HepG2 (cell line): ENCODE results near the gene TGM6. TPM values are rescaled to one million over a fixed set of nuclear protein-coding genes. Genes with fewer than 3 reads are reported as not detected.

Source experiments
- EED ChIP-seq: sonication (generic); formaldehyde crosslinking; IDR thresholded peaks from 2 replicates; pipeline ENCODE4 v1.5.0; 2020; ENCODE audit warnings: mild to moderate bottlenecking, missing genetic modification reagents
- FOSL1 ChIP-seq: sonication (generic); formaldehyde crosslinking; IDR thresholded peaks from 2 replicates; pipeline ENCODE4 v1.9.0; 2021; ENCODE audit warnings: missing genetic modification reagents, borderline replicate concordance
- FOXJ3 ChIP-seq: sonication (generic); formaldehyde crosslinking; IDR thresholded peaks from 2 replicates; pipeline ENCODE4 v1.4.0; 2020; ENCODE audit warnings: missing genetic modification reagents, mild to moderate bottlenecking, borderline replicate concordance
- LRRFIP1 ChIP-seq: sonication (generic); formaldehyde crosslinking; conservative IDR thresholded peaks from 2 replicates; pipeline ENCODE4 v1.4.0; 2020; ENCODE audit warnings: missing genetic modification reagents
- MBNL3 ChIP-seq: fragments of 250-450 bp; sonication (Bioruptor Pico); conservative IDR thresholded peaks from 2 replicates; pipeline ENCODE4 v1.8.0; 2022; ENCODE audit warnings: mild to moderate bottlenecking, inconsistent platforms
- NAIF1 ChIP-seq: sonication (generic); formaldehyde crosslinking; IDR thresholded peaks from 2 replicates; pipeline ENCODE4 v1.5.0; 2020; ENCODE audit warnings: mild to moderate bottlenecking, missing genetic modification reagents, borderline replicate concordance
- NFYB ChIP-seq: sonication (generic); formaldehyde crosslinking; IDR thresholded peaks from 2 replicates; pipeline ENCODE4 v1.4.0; 2020; ENCODE audit warnings: missing genetic modification reagents
- TAF1 ChIP-seq: sonication (generic); formaldehyde crosslinking; IDR thresholded peaks from 2 replicates; pipeline ENCODE4 v1.4.0; 2020; ENCODE audit warnings: missing genetic modification reagents
- TERF1 ChIP-seq: sonication (generic); formaldehyde crosslinking; IDR thresholded peaks from 2 replicates; pipeline ENCODE4 v1.8.0; 2022; ENCODE audit warnings: mild to moderate bottlenecking, missing genetic modification reagents, moderate library complexity
- TFDP1 ChIP-seq: IDR thresholded peaks from 2 replicates; pipeline ENCODE4 v1.6.1; 2016; ENCODE audit warnings: missing compliant biosample characterization, missing genetic modification reagents, borderline replicate concordance
- THRA ChIP-seq: sonication (generic); formaldehyde crosslinking; IDR thresholded peaks from 2 replicates; pipeline ENCODE4 v1.4.0; 2020; ENCODE audit warnings: missing genetic modification reagents, borderline replicate concordance
- UBTF ChIP-seq: sonication (generic); formaldehyde crosslinking; IDR thresholded peaks from 2 replicates; pipeline ENCODE4 v1.4.0; 2020; ENCODE audit warnings: mild to moderate bottlenecking, missing genetic modification reagents
- ZNF572 ChIP-seq: sonication (generic); formaldehyde crosslinking; IDR thresholded peaks from 2 replicates; pipeline ENCODE4 v1.5.1; 2020; ENCODE audit warnings: mild to moderate bottlenecking, missing genetic modification reagents
- ZNF691 ChIP-seq: sonication (generic); formaldehyde crosslinking; IDR thresholded peaks from 2 replicates; pipeline ENCODE4 v1.4.0; 2020; ENCODE audit warnings: missing genetic modification reagents, low read depth, mild to moderate bottlenecking, borderline replicate concordance
- ZNF761 ChIP-seq: sonication (generic); formaldehyde crosslinking; conservative IDR thresholded peaks from 2 replicates; pipeline ENCODE4 v1.4.0; 2020; ENCODE audit warnings: mild to moderate bottlenecking, missing genetic modification reagents
- polyA plus RNA-seq, 8 experiments: library from polyadenylated mRNA; depleted of rRNA in 3 of 8; stranded (reverse) in 7 of 8; unstranded in 1 of 8; fragments of >200 nt; fragmentation: Illumina TruSeq in 4 of 8; extraction: Trizol in 4 of 8; gene quantifications; 2 replicates each; pipeline versions ENCODE4 v1.2.1 to v1.2.3, GENCODE V29; 2011 to 2016; ENCODE audit warnings: low read depth in 4 of 8, missing spikeins in 1 of 8, mixed read lengths in 1 of 8; ENCODE audit not compliant: insufficient read depth in 1 of 8
- total RNA-seq, 5 experiments: library from RNA; depleted of rRNA; stranded (reverse); fragments of >200 nt; fragmentation: Illumina TruSeq; extraction: Trizol; gene quantifications; 2 replicates each; pipeline ENCODE4 v1.2.3, GENCODE V29; 2016; ENCODE audit warnings: low read depth in 1 of 5
- TF ChIP-seq, protein P1 (sequence below): IDR thresholded peaks from 2 replicates; pipeline ENCODE4 v1.6.1; 2018; ENCODE audit warnings: missing genetic modification reagents

TGM6 gene
- total and polyA plus RNA-seq, 2 of the 13 experiments (the other 11 are each of a cell fraction or from before 2014, with no cell fraction given): not detected

DNA sequence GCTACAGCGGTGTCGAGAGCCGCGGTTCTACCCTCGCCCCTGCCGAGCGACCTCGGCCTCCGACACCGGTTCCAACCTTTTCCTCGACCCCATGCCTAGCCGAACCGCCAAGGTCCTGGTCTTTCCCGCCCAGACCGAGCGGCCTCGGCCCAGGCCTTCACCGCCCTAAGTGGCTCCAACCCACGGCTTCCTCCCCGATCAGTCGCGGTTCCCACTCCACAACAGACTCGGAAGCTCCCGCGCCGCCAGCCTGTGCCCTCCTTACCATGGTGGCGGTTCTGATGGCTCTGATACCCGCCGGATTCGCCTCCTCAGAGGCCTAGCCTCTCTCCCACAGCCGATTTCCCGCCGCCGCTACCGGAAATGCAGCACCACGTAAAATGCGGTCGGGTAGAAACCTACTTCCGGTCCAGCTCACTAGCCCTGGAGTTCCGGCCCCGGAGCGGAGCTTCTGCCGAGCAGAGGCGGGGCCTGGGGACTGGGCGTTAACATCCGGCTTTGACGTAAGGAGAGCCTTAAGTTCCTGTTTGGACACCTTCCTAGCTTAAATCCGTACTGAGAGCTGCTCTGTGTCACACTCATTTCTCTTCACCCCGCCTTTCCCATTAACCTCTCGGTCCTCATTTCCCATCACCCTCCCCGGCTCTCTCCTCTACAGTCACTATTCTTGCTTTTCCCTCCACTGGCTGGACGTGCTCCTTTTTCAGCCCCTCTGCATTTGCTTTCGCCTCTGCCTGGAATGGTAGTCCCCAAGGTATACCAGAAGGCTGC lies 89.9 kb downstream of the TGM6 start, which contains the start of gene SNRPB (continued):
- TF ChIP-seq, protein P1, sequence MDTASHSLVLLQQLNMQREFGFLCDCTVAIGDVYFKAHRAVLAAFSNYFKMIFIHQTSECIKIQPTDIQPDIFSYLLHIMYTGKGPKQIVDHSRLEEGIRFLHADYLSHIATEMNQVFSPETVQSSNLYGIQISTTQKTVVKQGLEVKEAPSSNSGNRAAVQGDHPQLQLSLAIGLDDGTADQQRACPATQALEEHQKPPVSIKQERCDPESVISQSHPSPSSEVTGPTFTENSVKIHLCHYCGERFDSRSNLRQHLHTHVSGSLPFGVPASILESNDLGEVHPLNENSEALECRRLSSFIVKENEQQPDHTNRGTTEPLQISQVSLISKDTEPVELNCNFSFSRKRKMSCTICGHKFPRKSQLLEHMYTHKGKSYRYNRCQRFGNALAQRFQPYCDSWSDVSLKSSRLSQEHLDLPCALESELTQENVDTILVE (CRISPR knock-in tag): peak; percentile 99
- TF ChIP-seq NAIF1 (peak; percentile 98), LRRFIP1 (CRISPR knock-in tag) (peak; percentile 93), FOXJ3 (CRISPR knock-in tag) (peak; percentile 78; the same call in 1 of the 2 replicates), TFDP1 (CRISPR knock-in tag) (peak; percentile 100), THRA (peak; percentile 95), TERF1 (CRISPR knock-in tag) (peak; percentile 39; the same call in 1 of the 2 replicates), NFYB (CRISPR knock-in tag) (peak; percentile 63), ZNF572 (no peak; the same call in none of the 2 replicates), UBTF (peak; percentile 100), MBNL3 (CRISPR knock-in tag) (no peak), FOSL1 (CRISPR knock-in tag) (no peak), EED (CRISPR knock-in tag) (peak; percentile 100), ZNF761 (CRISPR knock-in tag) (peak; percentile 99), ZNF691 (CRISPR knock-in tag) (peak; percentile 98), TAF1 (peak; percentile 100)
